K562 (cell line): Measurements from ENCODE around the gene TAMALIN. TPM values are rescaled to one million over a fixed set of nuclear protein-coding genes. Genes with fewer than 3 reads are reported as not detected.

ENCODE experiments used
- ATAC-seq: fragments of 200-7000 bp; cut with Tn5 transposase; 3 replicates; pipeline ENCODE4 v1.9.1; 2020; ENCODE audit warnings: moderate library complexity
- BruUV-seq: library from RNA; stranded (reverse); fragments of 400-500 nt; replicated peaks from 2 replicates; lab custom pipeline; 2021; lab: Mats Ljungman, UMichigan
- CTCF ChIA-PET: fragments of 300-600 bp; formaldehyde crosslinking; extraction: SDS; loops from one replicate; lab custom pipeline; 2021; ENCODE audit warnings: low intra/inter-chr PET ratio; lab: Yijun Ruan, JAX
- POLR2A ChIA-PET: fragments of 300-600, 350-650 bp; sonication (Branson Sonifier 250); formaldehyde crosslinking; extraction: SDS; loops from one replicate; lab custom pipeline; 2021; ENCODE audit warnings: antibody characterized with exemption, inconsistent platforms; lab: Yijun Ruan, JAX
- DNase-seq, 4 experiments: peaks; one replicate each; pipeline versions ENCODE4 v3.0.0 to v3.0.0-alpha.2; 2011 to 2018; ENCODE audit warnings: low spot score in 3 of 4, mixed read lengths in 3 of 4; ENCODE audit errors: extremely low read depth in 1 of 4
- FAIRE-seq: peaks from 2 replicates; lab custom pipeline; 2011; peaks lifted over from hg19 to GRCh38; lab: Jason Lieb, UNC
- H2AFZ ChIP-seq: 2 replicates; pipeline ENCODE4 v1.6.0; 2011; ENCODE audit warnings: low read depth, low read length, control low read depth, inconsistent platforms
- H3K27ac ChIP-seq: fragments of 200-600 bp; 3 replicates; pipeline ENCODE4 v1.8.0; 2011; ENCODE audit warnings: low read depth, mild to moderate bottlenecking, control low read depth, inconsistent platforms, low read length, moderate library complexity, mixed read lengths; ENCODE audit errors: extremely low read depth
- H3K27me3 ChIP-seq, 2 experiments: fragments of 300-600 bp in 1 of 2; 2 replicates in 1 of 2; 3 replicates in 1 of 2; pipeline versions ENCODE4 v1.6.0 to v1.8.0; 2011; ENCODE audit warnings: inconsistent platforms in 2 of 2, low read length in 2 of 2, mild to moderate bottlenecking in 1 of 2, mixed read lengths in 1 of 2, moderate library complexity in 1 of 2; ENCODE audit not compliant: control insufficient read depth in 2 of 2, insufficient read depth in 2 of 2
- H3K36me3 ChIP-seq: fragments of 300-600 bp; 3 replicates; pipeline ENCODE4 v1.8.0; 2011; ENCODE audit warnings: mild to moderate bottlenecking, low read length, inconsistent platforms; ENCODE audit not compliant: control insufficient read depth, insufficient read depth
- H3K4me1 ChIP-seq, 2 experiments: fragments of 200-600 bp in 1 of 2; replicated peaks in 1 of 2; 2 replicates in 1 of 2; 3 replicates in 1 of 2; pipeline versions ENCODE4 v1.5.1 to v1.8.0; 2011; ENCODE audit warnings: inconsistent platforms in 2 of 2, low read length in 2 of 2, mild to moderate bottlenecking in 1 of 2, mixed read lengths in 1 of 2, moderate library complexity in 1 of 2; ENCODE audit not compliant: control insufficient read depth in 2 of 2, insufficient read depth in 2 of 2
- H3K4me2 ChIP-seq: 2 replicates; pipeline ENCODE4 v1.6.1; 2011; ENCODE audit warnings: low read length, control low read depth, inconsistent platforms, mixed read lengths; ENCODE audit not compliant: insufficient read depth
- H3K4me3 ChIP-seq: fragments of 200-600 bp; sonication (generic), shearing (Covaris generic); 2 replicates; pipeline ENCODE4 v1.5.1; 2016; ENCODE audit warnings: control low read depth, inconsistent platforms
- H3K79me2 ChIP-seq: fragments of 200-600 bp; 3 replicates; pipeline ENCODE4 v1.8.0; 2011; ENCODE audit warnings: low read length, inconsistent platforms; ENCODE audit not compliant: control insufficient read depth, insufficient read depth
- H3K9ac ChIP-seq, 2 experiments: 2 replicates each; pipeline versions ENCODE4 v1.6.0 to v1.6.1; 2011; ENCODE audit warnings: low read depth in 2 of 2, low read length in 2 of 2, control low read depth in 1 of 2, inconsistent platforms in 1 of 2, mild to moderate bottlenecking in 1 of 2, mixed read lengths in 1 of 2; ENCODE audit not compliant: insufficient read depth in 1 of 2
- H3K9me1 ChIP-seq: one replicate; pipeline ENCODE4 v1.6.0; 2011; ENCODE audit warnings: inconsistent platforms, mild to moderate bottlenecking, low read length, moderate library complexity; ENCODE audit not compliant: control insufficient read depth, insufficient read depth
- H3K9me3 ChIP-seq: replicated peaks from 2 replicates; pipeline ENCODE4 v1.5.1; 2011; ENCODE audit warnings: low read depth, low read length, inconsistent platforms; ENCODE audit not compliant: control insufficient read depth, insufficient read depth
- H4K20me1 ChIP-seq: replicated peaks from 2 replicates; pipeline ENCODE4 v1.6.1; 2011; ENCODE audit warnings: low read length, inconsistent platforms, mixed read lengths; ENCODE audit not compliant: control insufficient read depth, insufficient read depth
- FIP1L1 ChIP-seq: fragments of 200-400 bp; formaldehyde crosslinking; IDR thresholded peaks from 2 replicates; pipeline ENCODE4 v1.6.1; 2018; ENCODE audit warnings: mild to moderate bottlenecking, low read depth, low read length; ENCODE audit not compliant: poor library complexity, severe bottlenecking
- FOSL1 ChIP-seq: fragments of 200-800 bp; sonication (Bioruptor generic); conservative IDR thresholded peaks from 2 replicates; pipeline ENCODE4 v1.6.1; 2016; ENCODE audit warnings: missing genetic modification characterization, missing compliant biosample characterization
- HDAC8 ChIP-seq: fragments of 450-650 bp; IDR thresholded peaks from 2 replicates; pipeline ENCODE4 v1.6.1; 2016; ENCODE audit warnings: mild to moderate bottlenecking, missing genetic modification characterization, moderate library complexity, missing compliant biosample characterization
- HIVEP1 ChIP-seq: fragments of 250-450 bp; sonication (Bioruptor Pico); IDR thresholded peaks from 2 replicates; pipeline ENCODE4 v1.4.0; 2020; ENCODE audit warnings: mild to moderate bottlenecking
- HMG20A ChIP-seq: fragments of 450-650 bp; formaldehyde crosslinking; conservative IDR thresholded peaks from 2 replicates; pipeline ENCODE4 v1.4.0; 2020; ENCODE audit warnings: mild to moderate bottlenecking, mixed read lengths
- IRF2 ChIP-seq: sonication (generic); formaldehyde crosslinking; IDR thresholded peaks from 2 replicates; pipeline ENCODE4 v1.8.1; 2022; ENCODE audit warnings: mild to moderate bottlenecking, missing genetic modification reagents
- MED1 ChIP-seq: sonication (generic); formaldehyde crosslinking; IDR thresholded peaks from 2 replicates; pipeline ENCODE4 v1.8.1; 2023; ENCODE audit warnings: missing genetic modification reagents, borderline replicate concordance
- RBFOX2 ChIP-seq: fragments of 200-400 bp; formaldehyde crosslinking; IDR thresholded peaks from 2 replicates; pipeline ENCODE4 v1.6.1; 2017; ENCODE audit warnings: low read depth, mild to moderate bottlenecking, low read length, moderate library complexity
- RBM15 ChIP-seq: fragments of 200-400 bp; formaldehyde crosslinking; IDR thresholded peaks from 2 replicates; pipeline ENCODE4 v1.6.1; 2018; ENCODE audit warnings: mild to moderate bottlenecking, low read length, moderate library complexity; ENCODE audit not compliant: insufficient read depth
- SPI1 ChIP-seq: IDR thresholded peaks from 2 replicates; pipeline ENCODE4 v1.6.1; 2011; ENCODE audit warnings: low read depth, low read length, control low read depth, borderline replicate concordance
- WGBS: fragments of 100-300 bp; shearing (Covaris generic); methylation state at CpG from one replicate; pipeline ENCODE4 v1.1.6; 2016; ENCODE audit warnings: low coverage, mixed read lengths; ENCODE audit not compliant: insufficient coverage; ENCODE audit errors: missing lambda C conversion rate; 5-methylcytosine and 5-hydroxymethylcytosine counted together
- in situ Hi-C: fragments of 300-500 bp; cut with MboI; formaldehyde crosslinking; loops from 4 replicates; pipeline ENCODE4 v1.15.0; 2018; ENCODE audit warnings: inconsistent platforms, mixed read lengths
- intact Hi-C: fragments of 100-400 bp; cut with micrococcal nuclease; formaldehyde crosslinking; loops from 2 replicates; pipeline ENCODE4 v1.14.2; 2022
- polyA plus RNA-seq, 8 experiments: library from polyadenylated mRNA; depleted of rRNA in 4 of 8; stranded (reverse) in 5 of 8; unstranded in 3 of 8; fragments of >200 nt; fragmentation: Nextera tagmentation in 2 of 8; fragmentation: Illumina TruSeq in 1 of 8; extraction: Ambion mirVana in 2 of 8; extraction: Trizol in 1 of 8; gene quantifications; 2 replicates each; pipeline versions ENCODE4 v1.2.1 to v1.2.3, GENCODE V29; 2011 to 2014; ENCODE audit warnings: inconsistent platforms in 1 of 8, missing spikeins in 1 of 8
- total RNA-seq, 7 experiments: library from RNA; depleted of rRNA in 6 of 7; stranded (reverse); fragments of >200 nt in 6 of 7; fragmentation: Illumina TruSeq in 2 of 7; extraction: Trizol in 2 of 7; gene quantifications; 2 replicates each; pipeline versions ENCODE4 v1.2.1 to v1.2.3, GENCODE V29; 2011 to 2021; ENCODE audit warnings: low replicate concordance in 1 of 7
- TF ChIP-seq, protein P1 (sequence below): fragments of 450-650 bp; IDR thresholded peaks from 2 replicates; pipeline ENCODE4 v1.6.1; 2018; ENCODE audit not compliant: partially characterized antibody
- TF ChIP-seq, protein P2 (sequence below): fragments of 450-650 bp; IDR thresholded peaks from 2 replicates; pipeline ENCODE4 v1.6.1; 2018; ENCODE audit warnings: mild to moderate bottlenecking, low read depth; ENCODE audit not compliant: partially characterized antibody

Gene TAMALIN
- total and polyA plus RNA-seq, 9 of the 15 experiments (the other 6 are each of a cell fraction or from before 2014, with no cell fraction given), result 0.74 to 2.2 (median 1.5) TPM; not detected in 2

DNA sequence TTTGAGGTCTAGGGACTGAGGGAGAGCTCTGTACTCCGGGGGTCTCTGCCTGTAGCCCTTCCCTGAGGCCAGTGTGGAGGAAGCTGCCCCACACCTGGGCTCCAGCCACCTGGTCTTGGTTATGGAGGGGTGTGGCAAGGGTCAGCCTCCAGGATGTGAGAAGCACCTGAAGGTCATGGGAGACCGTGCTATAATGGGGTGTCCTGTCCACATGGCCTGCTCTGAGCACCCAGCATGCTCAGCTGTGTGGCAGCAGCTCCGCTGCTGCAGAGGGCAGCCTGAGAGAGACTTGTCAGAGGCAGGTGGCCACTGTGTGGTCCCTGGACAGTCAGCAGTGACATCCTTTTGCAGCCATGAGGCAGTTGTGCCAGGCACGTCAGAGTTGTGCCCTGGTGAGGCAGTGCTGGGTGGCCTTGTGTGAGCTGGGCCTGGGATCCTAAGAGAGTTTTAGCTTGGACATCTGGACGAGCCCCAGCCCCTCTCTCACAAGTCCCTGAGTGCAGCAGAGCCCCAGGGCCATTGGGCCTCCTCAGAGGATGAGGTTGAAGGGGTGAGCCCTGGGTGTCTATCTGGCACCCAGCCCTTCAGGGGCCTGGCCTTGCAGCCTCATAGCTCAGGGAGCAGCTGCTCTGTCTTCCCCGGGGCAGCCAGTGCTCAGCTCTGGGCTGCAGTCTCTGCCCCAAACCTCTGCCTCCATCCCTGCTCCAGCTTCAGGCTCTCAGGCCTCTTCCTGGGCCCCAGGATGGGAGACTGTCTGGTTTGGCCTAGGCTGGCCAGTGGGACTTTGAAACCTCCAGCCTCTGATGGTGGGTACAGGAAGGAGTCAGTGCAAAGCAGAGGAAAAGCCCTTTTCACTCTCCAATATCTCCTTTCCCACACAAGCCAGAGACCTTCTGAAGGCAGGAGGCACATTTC lies 55.7 kb downstream of the TAMALIN start:
- in situ Hi-C loops, result no loop called here
- H3K27ac ChIP-seq, result no peak overlapping the region
- no peaks in the 10 kb centered on the region for H3K9me1 ChIP-seq
- H2AFZ ChIP-seq, result no peak overlapping the region
- BruUV-seq, result no TSS peak
- no peaks in the 10 kb centered on the region for H3K9me3 ChIP-seq
- peaks cover 0 to 5% of the 10 kb centered on the region in 2 experiments; a peak in 2 of 5 replicates for H3K27me3 ChIP-seq
- no peak for FAIRE-seq
- TF ChIP-seq HDAC8 (no peak), MED1 (CRISPR knock-in tag) (no peak), RBM15 (no peak), FIP1L1 (no peak), IRF2 (CRISPR knock-in tag) (no peak), HMG20A (no peak), FOSL1 (tag) (no peak), HIVEP1 (CRISPR knock-in tag) (no peak), SPI1 (no peak), RBFOX2 (no peak)
- TF ChIP-seq, protein P1, sequence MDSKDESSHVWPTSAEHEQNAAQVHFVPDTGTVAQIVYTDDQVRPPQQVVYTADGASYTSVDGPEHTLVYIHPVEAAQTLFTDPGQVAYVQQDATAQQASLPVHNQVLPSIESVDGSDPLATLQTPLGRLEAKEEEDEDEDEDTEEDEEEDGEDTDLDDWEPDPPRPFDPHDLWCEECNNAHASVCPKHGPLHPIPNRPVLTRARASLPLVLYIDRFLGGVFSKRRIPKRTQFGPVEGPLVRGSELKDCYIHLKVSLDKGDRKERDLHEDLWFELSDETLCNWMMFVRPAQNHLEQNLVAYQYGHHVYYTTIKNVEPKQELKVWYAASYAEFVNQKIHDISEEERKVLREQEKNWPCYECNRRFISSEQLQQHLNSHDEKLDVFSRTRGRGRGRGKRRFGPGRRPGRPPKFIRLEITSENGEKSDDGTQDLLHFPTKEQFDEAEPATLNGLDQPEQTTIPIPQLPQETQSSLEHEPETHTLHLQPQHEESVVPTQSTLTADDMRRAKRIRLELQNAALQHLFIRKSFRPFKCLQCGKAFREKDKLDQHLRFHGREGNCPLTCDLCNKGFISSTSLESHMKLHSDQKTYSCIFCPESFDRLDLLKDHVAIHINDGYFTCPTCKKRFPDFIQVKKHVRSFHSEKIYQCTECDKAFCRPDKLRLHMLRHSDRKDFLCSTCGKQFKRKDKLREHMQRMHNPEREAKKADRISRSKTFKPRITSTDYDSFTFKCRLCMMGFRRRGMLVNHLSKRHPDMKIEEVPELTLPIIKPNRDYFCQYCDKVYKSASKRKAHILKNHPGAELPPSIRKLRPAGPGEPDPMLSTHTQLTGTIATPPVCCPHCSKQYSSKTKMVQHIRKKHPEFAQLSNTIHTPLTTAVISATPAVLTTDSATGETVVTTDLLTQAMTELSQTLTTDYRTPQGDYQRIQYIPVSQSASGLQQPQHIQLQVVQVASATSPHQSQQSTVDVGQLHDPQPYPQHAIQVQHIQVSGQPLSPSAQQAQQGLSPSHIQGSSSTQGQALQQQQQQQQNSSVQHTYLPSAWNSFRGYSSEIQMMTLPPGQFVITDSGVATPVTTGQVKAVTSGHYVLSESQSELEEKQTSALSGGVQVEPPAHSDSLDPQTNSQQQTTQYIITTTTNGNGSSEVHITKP, result no peak
- TF ChIP-seq, protein P2, sequence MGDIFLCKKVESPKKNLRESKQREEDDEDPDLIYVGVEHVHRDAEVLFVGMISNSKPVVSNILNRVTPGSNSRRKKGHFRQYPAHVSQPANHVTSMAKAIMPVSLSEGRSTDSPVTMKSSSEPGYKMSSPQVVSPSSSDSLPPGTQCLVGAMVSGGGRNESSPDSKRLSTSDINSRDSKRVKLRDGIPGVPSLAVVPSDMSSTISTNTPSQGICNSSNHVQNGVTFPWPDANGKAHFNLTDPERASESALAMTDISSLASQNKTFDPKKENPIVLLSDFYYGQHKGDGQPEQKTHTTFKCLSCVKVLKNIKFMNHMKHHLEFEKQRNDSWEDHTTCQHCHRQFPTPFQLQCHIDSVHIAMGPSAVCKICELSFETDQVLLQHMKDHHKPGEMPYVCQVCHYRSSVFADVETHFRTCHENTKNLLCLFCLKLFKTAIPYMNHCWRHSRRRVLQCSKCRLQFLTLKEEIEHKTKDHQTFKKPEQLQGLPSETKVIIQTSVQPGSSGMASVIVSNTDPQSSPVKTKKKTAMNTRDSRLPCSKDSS, result no peak
- TF ChIP-seq, all 486 proteins: peak for 0
- Histone ChIP-seq H3K9ac (peak overlapping the region in 1 of 2 experiments; percentile 78; a peak in 2 of 4 replicates), H3K4me2 (no peak overlapping the region), H3K36me3 (no peaks in the 10 kb centered on the region), H3K4me3 (no peak overlapping the region), H3K4me1 (peaks cover 9 to 33% of the 10 kb centered on the region in 2 experiments; a peak in 4 of 5 replicates), H3K79me2 (no peaks in the 10 kb centered on the region), H4K20me1 (no peaks in the 10 kb centered on the region)
- ChIA-PET POLR2A (interaction anchor here (0.7 to 1.4 kb wide), 3 partner anchors 9 to 30 kb away, joined by 3 to 5 read pairs (median 4); no protein-coding TSS in a partner anchor), CTCF (no interaction called here)
- intact Hi-C loops, result no loop called here
- ATAC-seq, result no peak
- DNase-seq, result no peak
- WGBS, result 62% methylated on average over 5 of the region's 6 CpGs
